ENCODE results near the gene ZNF33B.

The ZNF33B gene

DNA sequence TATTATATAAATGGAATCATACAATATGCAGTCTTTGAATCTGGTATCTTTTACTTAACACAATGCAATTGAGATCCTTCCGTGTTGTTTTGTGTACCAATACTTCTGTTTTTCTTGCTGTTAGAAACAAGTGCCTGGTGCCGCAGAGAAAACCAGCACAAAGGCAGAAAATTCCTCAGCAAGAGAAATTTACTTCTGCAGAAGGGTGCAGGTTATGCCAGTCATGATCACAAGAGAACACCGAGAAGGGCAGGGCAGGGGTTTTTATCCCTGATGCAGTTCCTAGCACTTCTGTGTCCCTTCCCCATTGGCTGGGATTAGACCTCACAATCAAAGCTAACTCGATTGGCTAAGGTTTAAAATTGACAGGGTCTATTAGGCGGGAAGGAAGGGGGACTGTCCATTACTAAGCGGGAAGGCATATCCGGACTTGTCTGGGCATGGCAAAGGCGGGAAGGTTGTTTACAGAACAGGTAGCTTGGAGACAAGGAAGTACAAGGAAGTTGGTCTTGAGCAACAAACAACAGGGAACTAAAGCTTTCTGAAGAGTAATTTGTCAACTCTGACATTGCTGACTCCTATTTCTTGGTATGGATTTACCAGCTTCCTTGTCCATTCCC, 2.4 kb upstream of the ZNF33B start:
- no peak for TF ChIP-seq EP300 (IDR thresholded peaks at IDR 0.05; ENCODE audit: borderline replicate concordance)
- TF ChIP-seq CREB1 (IDR thresholded peaks at IDR 0.05; ENCODE audit: low read depth), result no peak
- TF ChIP-seq, protein P1, sequence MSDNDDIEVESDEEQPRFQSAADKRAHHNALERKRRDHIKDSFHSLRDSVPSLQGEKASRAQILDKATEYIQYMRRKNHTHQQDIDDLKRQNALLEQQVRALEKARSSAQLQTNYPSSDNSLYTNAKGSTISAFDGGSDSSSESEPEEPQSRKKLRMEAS (IDR thresholded peaks at IDR 0.05), result no peak
- TF ChIP-seq EGR1 (IDR thresholded peaks at IDR 0.05), result no peak
- no peak for TF ChIP-seq TAF1 (IDR thresholded peaks at IDR 0.05; ENCODE audit: low read depth)
- TF ChIP-seq NFIC (IDR thresholded peaks at IDR 0.05), result no peak
- no peak for TF ChIP-seq USF1 (IDR thresholded peaks at IDR 0.05)
- TF ChIP-seq ZBTB7A (IDR thresholded peaks at IDR 0.05; ENCODE audit: low read depth), result no peak
- TF ChIP-seq TCF12 (IDR thresholded peaks at IDR 0.05; ENCODE audit: low read depth), result no peak
- no peak for TF ChIP-seq YY1 (IDR thresholded peaks at IDR 0.05; ENCODE audit: low read depth)
- no peak for TF ChIP-seq FOXM1 (IDR thresholded peaks at IDR 0.05; ENCODE audit: borderline replicate concordance, low read depth)
- TF ChIP-seq, protein P2, sequence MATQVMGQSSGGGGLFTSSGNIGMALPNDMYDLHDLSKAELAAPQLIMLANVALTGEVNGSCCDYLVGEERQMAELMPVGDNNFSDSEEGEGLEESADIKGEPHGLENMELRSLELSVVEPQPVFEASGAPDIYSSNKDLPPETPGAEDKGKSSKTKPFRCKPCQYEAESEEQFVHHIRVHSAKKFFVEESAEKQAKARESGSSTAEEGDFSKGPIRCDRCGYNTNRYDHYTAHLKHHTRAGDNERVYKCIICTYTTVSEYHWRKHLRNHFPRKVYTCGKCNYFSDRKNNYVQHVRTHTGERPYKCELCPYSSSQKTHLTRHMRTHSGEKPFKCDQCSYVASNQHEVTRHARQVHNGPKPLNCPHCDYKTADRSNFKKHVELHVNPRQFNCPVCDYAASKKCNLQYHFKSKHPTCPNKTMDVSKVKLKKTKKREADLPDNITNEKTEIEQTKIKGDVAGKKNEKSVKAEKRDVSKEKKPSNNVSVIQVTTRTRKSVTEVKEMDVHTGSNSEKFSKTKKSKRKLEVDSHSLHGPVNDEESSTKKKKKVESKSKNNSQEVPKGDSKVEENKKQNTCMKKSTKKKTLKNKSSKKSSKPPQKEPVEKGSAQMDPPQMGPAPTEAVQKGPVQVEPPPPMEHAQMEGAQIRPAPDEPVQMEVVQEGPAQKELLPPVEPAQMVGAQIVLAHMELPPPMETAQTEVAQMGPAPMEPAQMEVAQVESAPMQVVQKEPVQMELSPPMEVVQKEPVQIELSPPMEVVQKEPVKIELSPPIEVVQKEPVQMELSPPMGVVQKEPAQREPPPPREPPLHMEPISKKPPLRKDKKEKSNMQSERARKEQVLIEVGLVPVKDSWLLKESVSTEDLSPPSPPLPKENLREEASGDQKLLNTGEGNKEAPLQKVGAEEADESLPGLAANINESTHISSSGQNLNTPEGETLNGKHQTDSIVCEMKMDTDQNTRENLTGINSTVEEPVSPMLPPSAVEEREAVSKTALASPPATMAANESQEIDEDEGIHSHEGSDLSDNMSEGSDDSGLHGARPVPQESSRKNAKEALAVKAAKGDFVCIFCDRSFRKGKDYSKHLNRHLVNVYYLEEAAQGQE (IDR thresholded peaks at IDR 0.05; ENCODE audit: low read depth), result no peak
- TF ChIP-seq RAD21 (IDR thresholded peaks at IDR 0.05; ENCODE audit: low read depth), result no peak

- TF ChIP-seq CEBPB (IDR thresholded peaks at IDR 0.05) (no peak), NFIC (IDR thresholded peaks at IDR 0.05) (no peak), YY1 (IDR thresholded peaks at IDR 0.05; ENCODE audit: low read depth) (no peak), USF1 (IDR thresholded peaks at IDR 0.05) (no peak), RAD21 (IDR thresholded peaks at IDR 0.05; ENCODE audit: low read depth) (no peak), CREB1 (IDR thresholded peaks at IDR 0.05; ENCODE audit: low read depth) (no peak), TAF1 (IDR thresholded peaks at IDR 0.05; ENCODE audit: low read depth) (no peak), TEAD4 (IDR thresholded peaks at IDR 0.05) (no peak), EP300 (IDR thresholded peaks at IDR 0.05; ENCODE audit: borderline replicate concordance) (no peak)
- TF ChIP-seq, protein P1 (IDR thresholded peaks at IDR 0.05), result no peak
Observed at GRCh38 chr10:42638821-42639270, 476 bp upstream of the ZNF33B start.

DNA sequence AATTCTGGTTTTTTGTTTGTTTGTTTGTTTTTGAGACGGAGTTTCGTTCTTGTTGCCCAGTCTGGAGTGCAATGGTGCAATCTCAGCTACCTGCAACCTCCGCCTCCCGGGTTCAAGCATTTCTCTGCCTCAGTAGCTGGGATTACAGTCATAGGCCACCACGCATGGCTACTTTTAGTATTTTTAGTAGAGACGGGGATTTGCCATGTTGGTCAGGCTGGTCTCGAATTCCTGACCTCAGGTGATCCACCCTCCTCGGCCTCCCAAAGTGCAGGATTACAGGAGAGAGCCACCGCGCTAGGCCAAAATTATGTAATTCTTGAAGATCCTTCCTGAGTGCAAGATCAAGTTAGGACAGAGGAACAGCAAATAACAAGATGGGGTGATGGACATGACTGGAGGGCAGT, 719 bp downstream of the ZNF33B start:
- TF ChIP-seq EP300 (IDR thresholded peaks at IDR 0.05; ENCODE audit: borderline replicate concordance), result no peak
- no peak; the same call in 1 of the 2 replicates for TF ChIP-seq TEAD4 (IDR thresholded peaks at IDR 0.05)
- TF ChIP-seq, protein P1 (IDR thresholded peaks at IDR 0.05), result no peak
- no peak for TF ChIP-seq USF1 (IDR thresholded peaks at IDR 0.05)
- TF ChIP-seq TAF1 (IDR thresholded peaks at IDR 0.05; ENCODE audit: low read depth), result no peak
- TF ChIP-seq EGR1 (IDR thresholded peaks at IDR 0.05), result no peak
- TF ChIP-seq YY1 (IDR thresholded peaks at IDR 0.05; ENCODE audit: low read depth), result no peak
- no peak for TF ChIP-seq CEBPB (IDR thresholded peaks at IDR 0.05)
- TF ChIP-seq, protein P2 (IDR thresholded peaks at IDR 0.05; ENCODE audit: low read depth), result no peak
- no peak for TF ChIP-seq ZBTB7A (IDR thresholded peaks at IDR 0.05; ENCODE audit: low read depth)

DNA sequence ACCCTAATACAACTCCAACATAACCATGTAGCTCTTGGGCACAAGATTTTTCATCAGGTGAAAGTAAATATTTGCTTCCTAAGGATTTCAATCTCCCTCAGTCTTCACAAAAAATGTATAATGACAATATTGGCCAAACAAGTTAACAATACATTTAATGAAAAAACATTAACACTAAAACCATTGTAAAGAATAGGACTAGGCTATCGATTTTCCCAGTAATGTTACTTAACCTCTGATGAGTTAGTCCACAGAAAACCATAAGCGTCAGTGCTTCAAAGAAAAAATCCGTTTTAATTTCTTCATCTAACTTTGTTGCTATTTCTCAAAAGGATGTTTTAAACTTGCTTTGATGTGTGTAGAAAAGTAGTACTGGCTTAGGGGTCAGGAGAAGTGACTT, 1.2 kb downstream of the ZNF33B start:
- TF ChIP-seq CREB1 (IDR thresholded peaks at IDR 0.05; ENCODE audit: low read depth), result no peak
- TF ChIP-seq TAF1 (IDR thresholded peaks at IDR 0.05; ENCODE audit: low read depth), result no peak
- no peak for TF ChIP-seq TEAD4 (IDR thresholded peaks at IDR 0.05)
- TF ChIP-seq TCF12 (IDR thresholded peaks at IDR 0.05; ENCODE audit: low read depth), result no peak
- no peak for TF ChIP-seq NFIC (IDR thresholded peaks at IDR 0.05)
- no peak for TF ChIP-seq YY1 (IDR thresholded peaks at IDR 0.05; ENCODE audit: low read depth)
- TF ChIP-seq EGR1 (IDR thresholded peaks at IDR 0.05), result no peak
- TF ChIP-seq, protein P2 (IDR thresholded peaks at IDR 0.05; ENCODE audit: low read depth), result no peak
- no peak for TF ChIP-seq USF1 (IDR thresholded peaks at IDR 0.05)
- no peak for TF ChIP-seq CEBPB (IDR thresholded peaks at IDR 0.05)
- no peak for TF ChIP-seq EP300 (IDR thresholded peaks at IDR 0.05; ENCODE audit: borderline replicate concordance)
- no peak for TF ChIP-seq ZBTB7A (IDR thresholded peaks at IDR 0.05; ENCODE audit: low read depth)
